Measurements from ENCODE around the gene DAND5. TPM values are rescaled to one million over a fixed set of nuclear protein-coding genes. Genes with fewer than 3 reads are reported as not detected.

DAND5 gene
- total and polyA plus RNA-seq, 5 donors, result 5.0 to 13.8 (median 9.2) TPM

DNA sequence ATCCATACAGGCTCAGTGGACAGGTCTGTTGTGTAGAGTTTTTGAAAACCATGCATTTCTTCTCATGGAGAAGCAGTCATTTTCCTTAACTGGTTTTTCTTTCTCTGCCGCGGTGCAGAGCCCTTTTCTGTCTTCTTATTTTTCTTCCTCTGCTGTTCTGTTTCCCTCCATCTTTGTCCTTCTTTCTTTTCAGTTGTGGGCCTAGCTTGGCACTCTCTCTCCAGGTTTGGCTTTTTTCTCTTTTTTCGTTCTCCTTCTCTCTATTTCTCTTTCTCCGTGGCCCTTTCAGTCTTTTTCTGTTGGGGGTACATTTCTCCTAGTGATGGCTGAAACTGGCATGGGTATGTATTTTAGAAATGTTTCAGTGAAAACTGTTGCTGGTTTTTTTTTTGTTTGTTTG, 50.0 kb downstream of the DAND5 start:
- WGBS, result 67% methylated on average over 4 of the region's 4 CpGs
- ATAC-seq (no peak), DNase-seq (no peak)
- Histone ChIP-seq H3K4me1 (ENCODE audit: control insufficient read depth, insufficient read depth, low read length) (peaks cover 23% of the 10 kb centered on the region), H3K27ac (ENCODE audit: low read length) (no peak overlapping the region), H3K4me3 (ENCODE audit: low read length) (no peak overlapping the region), H3K27me3 (ENCODE audit: control insufficient read depth, insufficient read depth) (no peaks in the 10 kb centered on the region), H3K9me3 (ENCODE audit: control insufficient read depth, low read length) (no peaks in the 10 kb centered on the region)
- intact Hi-C loops (cut with DNase I), result no loop called here

DNA sequence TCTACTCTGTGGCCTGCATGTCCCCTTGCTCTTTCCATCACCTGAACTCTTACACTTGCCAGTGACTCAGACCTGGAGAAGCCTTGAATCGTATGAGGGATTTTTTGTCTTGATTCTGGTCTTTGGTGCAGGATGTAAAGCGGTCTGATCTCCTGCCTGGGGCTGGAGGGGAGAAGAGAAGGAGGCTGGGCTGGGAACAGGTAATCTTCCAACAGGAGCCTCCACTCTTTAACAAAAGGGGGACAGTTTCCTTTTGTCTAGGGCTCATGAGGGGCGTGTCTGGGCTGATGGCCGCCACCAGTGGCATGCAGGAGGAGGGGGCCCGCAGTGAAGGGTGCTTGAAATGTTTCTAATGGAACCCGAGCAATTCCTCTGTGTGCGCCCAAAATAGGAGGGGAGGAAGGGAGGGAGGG, 50.6 kb downstream of the DAND5 start:
- ATAC-seq (no peak), DNase-seq (peak in 1 of 3 donors; percentile 22)
- intact Hi-C loops (cut with DNase I), result loop anchor here in 2 of 4 donors (5.0 kb wide), 2 partner anchors 37 to 42 kb away; no protein-coding TSS in a partner anchor
- no peaks in the 10 kb centered on the region for H3K27me3 ChIP-seq (ENCODE audit: control insufficient read depth, insufficient read depth)
- H3K4me3 ChIP-seq (ENCODE audit: low read length), result no peak overlapping the region
- H3K27ac ChIP-seq (ENCODE audit: low read length), result peak overlapping the region; percentile 76
- WGBS, result 51% methylated on average over 7 of the region's 7 CpGs
- H3K4me1 ChIP-seq (ENCODE audit: control insufficient read depth, insufficient read depth, low read length), result peaks cover 21% of the 10 kb centered on the region
- H3K9me3 ChIP-seq (ENCODE audit: control insufficient read depth, low read length), result no peaks in the 10 kb centered on the region

DNA sequence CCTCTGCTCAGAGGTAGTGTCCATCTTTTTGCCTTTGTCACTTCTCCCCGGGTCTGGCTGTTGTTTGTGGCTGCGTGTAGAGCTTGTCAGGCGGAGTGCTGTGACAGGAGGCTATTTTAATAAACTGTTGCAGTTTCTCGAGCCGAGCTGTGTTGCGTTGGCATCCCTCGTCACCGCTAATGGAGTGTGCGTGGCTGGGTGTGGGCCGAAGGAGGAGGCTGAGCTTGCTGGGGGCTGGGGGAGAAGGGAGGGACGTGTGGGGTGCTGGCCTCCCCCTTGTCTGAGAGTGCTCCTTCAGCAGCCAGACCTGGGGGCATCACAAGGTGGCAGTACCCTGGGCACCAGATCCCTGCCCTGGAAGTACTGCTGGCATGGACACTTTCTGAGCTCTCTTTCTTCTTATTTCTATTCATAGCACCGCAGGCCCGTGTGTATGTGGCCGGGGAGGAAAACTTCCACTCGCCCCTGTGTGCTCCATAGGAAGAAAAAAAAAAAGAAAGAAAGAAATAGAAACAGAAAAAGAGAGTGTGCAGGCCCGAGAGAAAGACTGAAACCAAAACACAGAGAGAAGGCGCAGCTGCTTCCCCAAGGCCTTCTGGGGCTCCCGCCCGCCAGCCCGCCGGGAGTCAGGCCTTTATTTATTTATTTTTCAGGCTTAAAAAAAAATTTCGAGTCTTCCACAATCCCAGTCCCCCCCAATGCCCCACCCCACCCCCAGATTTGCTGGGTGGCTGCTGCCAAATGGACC, 52.9 kb downstream of the DAND5 start:
- DNase-seq, result peak; percentile 57 to 85 (median 80)
- intact Hi-C loops (cut with DNase I), result loop anchor here in 2 of 4 donors (5.0 kb wide), 2 partner anchors 35 to 40 kb away; no protein-coding TSS in a partner anchor
- Histone ChIP-seq H3K27me3 (ENCODE audit: control insufficient read depth, insufficient read depth) (no peaks in the 10 kb centered on the region), H3K4me3 (ENCODE audit: low read length) (peak overlapping the region; percentile 27), H3K4me1 (ENCODE audit: control insufficient read depth, insufficient read depth, low read length) (peaks cover 20% of the 10 kb centered on the region), H3K9me3 (ENCODE audit: control insufficient read depth, low read length) (no peaks in the 10 kb centered on the region), H3K27ac (ENCODE audit: low read length) (peak overlapping the region; percentile 91)
- peak; percentile 46 to 53 for ATAC-seq
- 7% methylated on average over 22 of the region's 22 CpGs for WGBS

- intact Hi-C loops (cut with DNase I), result loop anchor here in 2 of 4 donors (5.0 kb wide), 2 partner anchors 34 to 39 kb away; no protein-coding TSS in a partner anchor
- WGBS, result under 1% methylated on average over 30 of the region's 30 CpGs
- H3K4me3 ChIP-seq (ENCODE audit: low read length), result peak overlapping the region; percentile 27
- H3K9me3 ChIP-seq (ENCODE audit: control insufficient read depth, low read length), result no peaks in the 10 kb centered on the region
- H3K27ac ChIP-seq (ENCODE audit: low read length), result peak overlapping the region; percentile 91
- peak; percentile 82 to 88 for ATAC-seq
- no peaks in the 10 kb centered on the region for H3K27me3 ChIP-seq (ENCODE audit: control insufficient read depth, insufficient read depth)
- H3K4me1 ChIP-seq (ENCODE audit: control insufficient read depth, insufficient read depth, low read length), result peaks cover 17% of the 10 kb centered on the region
- DNase-seq, result peak; percentile 88 to 94 (median 94)
These were observed 53.7 kb downstream of the DAND5 start for GRCh38 chr19:13022859-13023636.

- WGBS, result 9% methylated on average over 8 of the region's 8 CpGs
- H3K9me3 ChIP-seq (ENCODE audit: control insufficient read depth, low read length), result no peaks in the 10 kb centered on the region
- DNase-seq (no peak), ATAC-seq (no peak)
- H3K4me1 ChIP-seq (ENCODE audit: control insufficient read depth, insufficient read depth, low read length), result peaks cover 17% of the 10 kb centered on the region
- peak overlapping the region; percentile 27 for H3K4me3 ChIP-seq (ENCODE audit: low read length)
- intact Hi-C loops (cut with DNase I), result loop anchor here in 2 of 4 donors (5.0 kb wide), 2 partner anchors 34 to 39 kb away; no protein-coding TSS in a partner anchor
- H3K27me3 ChIP-seq (ENCODE audit: control insufficient read depth, insufficient read depth), result no peaks in the 10 kb centered on the region
- no peak overlapping the region for H3K27ac ChIP-seq (ENCODE audit: low read length)
These were observed 54.3 kb downstream of the DAND5 start for GRCh38 chr19:13023656-13024055.

Small RNA genes within 50 kb of the gene (microRNA-seq; reads per million reads assigned to microRNA genes)
- 0 reads per million in 2 donors for gene MIR5695
- gene MIR6515, result 1.7 to 3.2 reads per million in 2 donors

Other genes with a start within 250 kb of the DAND5 start
- gene TNPO2, start 245.6 kb upstream of the DAND5 start, total RNA-seq, result 10 to 100 TPM; 44.3 to 54.6 (median 45.0) TPM
- 24.8 TPM for gene TNPO2, start 245.6 kb upstream of the DAND5 start, polyA plus RNA-seq
- 100 to 1,000 TPM; 112 to 135 (median 129) TPM for gene TRIR, start 234.9 kb upstream of the DAND5 start, total RNA-seq
- 219 TPM for gene TRIR, start 234.9 kb upstream of the DAND5 start, polyA plus RNA-seq
- 10 to 100 TPM; 49.7 to 64.7 (median 58.2) TPM for gene GET3, start 232.1 kb upstream of the DAND5 start, total RNA-seq
- 87.2 TPM for gene GET3, start 232.1 kb upstream of the DAND5 start, polyA plus RNA-seq
- gene BEST2, start 217.8 kb upstream of the DAND5 start, total RNA-seq, result not detected
- gene BEST2, start 217.8 kb upstream of the DAND5 start, polyA plus RNA-seq, result not detected
- gene HOOK2, start 194.0 kb upstream of the DAND5 start, total RNA-seq, result 10 to 100 TPM in 2 of 4 donors, 1 to 10 TPM in 2; 9.3 to 22.9 (median 13.4) TPM
- gene HOOK2, start 194.0 kb upstream of the DAND5 start, polyA plus RNA-seq, result 18.0 TPM
- 100 to 1,000 TPM in 1 of 4 donors, 10 to 100 TPM in 3; 29.9 to 209 (median 51.9) TPM for gene JUNB, start 178.1 kb upstream of the DAND5 start, total RNA-seq
- gene JUNB, start 178.1 kb upstream of the DAND5 start, polyA plus RNA-seq, result 156 TPM
- 100 to 1,000 TPM; 595 to 772 (median 666) TPM for gene PRDX2, start 167.8 kb upstream of the DAND5 start, total RNA-seq
- gene PRDX2, start 167.8 kb upstream of the DAND5 start, polyA plus RNA-seq, result 834 TPM
- gene THSD8, start 167.5 kb upstream of the DAND5 start, total RNA-seq, result 1 to 10 TPM; 2.2 to 3.6 (median 3.0) TPM
- gene THSD8, start 167.5 kb upstream of the DAND5 start, polyA plus RNA-seq, result 2.5 TPM
- 1 to 10 TPM; 2.6 to 4.6 (median 3.7) TPM for gene RNASEH2A, start 163.0 kb upstream of the DAND5 start, total RNA-seq
- gene RNASEH2A, start 163.0 kb upstream of the DAND5 start, polyA plus RNA-seq, result 3.5 TPM
- not detected for gene RTBDN, start 135.0 kb upstream of the DAND5 start, total RNA-seq
- gene RTBDN, start 135.0 kb upstream of the DAND5 start, polyA plus RNA-seq, result not detected
- gene MAST1, start 131.1 kb upstream of the DAND5 start, total RNA-seq, result under 1 TPM in 3 of 4 donors, not detected in 1; 0.31 to 0.59 (median 0.34) TPM
- gene MAST1, start 131.1 kb upstream of the DAND5 start, polyA plus RNA-seq, result 0.20 TPM
- gene DNASE2, start 88.1 kb upstream of the DAND5 start, total RNA-seq, result 10 to 100 TPM; 22.2 to 30.6 (median 24.5) TPM
- gene DNASE2, start 88.1 kb upstream of the DAND5 start, polyA plus RNA-seq, result 19.2 TPM
- not detected for gene KLF1, start 82.4 kb upstream of the DAND5 start, total RNA-seq
- not detected for gene KLF1, start 82.4 kb upstream of the DAND5 start, polyA plus RNA-seq
- 10 to 100 TPM; 22.7 to 38.2 (median 27.4) TPM for gene GCDH, start 78.4 kb upstream of the DAND5 start, total RNA-seq
- gene GCDH, start 78.4 kb upstream of the DAND5 start, polyA plus RNA-seq, result 26.1 TPM
- gene SYCE2, start 50.3 kb upstream of the DAND5 start, total RNA-seq, result under 1 TPM in 1 of 4 donors, not detected in 3; 0.48 TPM
- gene SYCE2, start 50.3 kb upstream of the DAND5 start, polyA plus RNA-seq, result 0.07 TPM
- gene FARSA, start 35.9 kb upstream of the DAND5 start, total RNA-seq, result 10 to 100 TPM; 32.6 to 44.8 (median 42.9) TPM
- 38.7 TPM for gene FARSA, start 35.9 kb upstream of the DAND5 start, polyA plus RNA-seq
- 100 to 1,000 TPM; 314 to 703 (median 631) TPM for gene CALR, start 31.0 kb upstream of the DAND5 start, total RNA-seq
- gene CALR, start 31.0 kb upstream of the DAND5 start, polyA plus RNA-seq, result 374 TPM
- gene RAD23A, start 23.7 kb upstream of the DAND5 start, total RNA-seq, result 100 to 1,000 TPM; 127 to 137 (median 133) TPM
- 122 TPM for gene RAD23A, start 23.7 kb upstream of the DAND5 start, polyA plus RNA-seq
- gene GADD45GIP1, start 12.4 kb upstream of the DAND5 start, total RNA-seq, result 10 to 100 TPM; 24.3 to 33.2 (median 29.1) TPM
- gene GADD45GIP1, start 12.4 kb upstream of the DAND5 start, polyA plus RNA-seq, result 64.5 TPM
- 100 to 1,000 TPM; 123 to 168 (median 156) TPM for gene NFIX, start 25.9 kb downstream of the DAND5 start, total RNA-seq
- gene NFIX, start 25.9 kb downstream of the DAND5 start, polyA plus RNA-seq, result 67.4 TPM
- 10 to 100 TPM in 2 of 4 donors, 1 to 10 TPM in 2; 8.0 to 11.9 (median 10.1) TPM for gene LYL1, start 133.3 kb downstream of the DAND5 start, total RNA-seq
- gene LYL1, start 133.3 kb downstream of the DAND5 start, polyA plus RNA-seq, result 8.0 TPM
- 10 to 100 TPM; 14.8 to 22.2 (median 17.5) TPM for gene TRMT1, start 147.2 kb downstream of the DAND5 start, total RNA-seq
- gene TRMT1, start 147.2 kb downstream of the DAND5 start, polyA plus RNA-seq, result 19.9 TPM
- gene NACC1, start 148.7 kb downstream of the DAND5 start, total RNA-seq, result 10 to 100 TPM; 27.6 to 44.2 (median 40.2) TPM
- 40.2 TPM for gene NACC1, start 148.7 kb downstream of the DAND5 start, polyA plus RNA-seq
- 10 to 100 TPM; 30.8 to 39.8 (median 37.2) TPM for gene STX10, start 180.8 kb downstream of the DAND5 start, total RNA-seq
- 47.7 TPM for gene STX10, start 180.8 kb downstream of the DAND5 start, polyA plus RNA-seq
- 10 to 100 TPM; 22.2 to 53.5 (median 29.2) TPM for gene IER2, start 180.8 kb downstream of the DAND5 start, total RNA-seq
- gene IER2, start 180.8 kb downstream of the DAND5 start, polyA plus RNA-seq, result 62.9 TPM